Measurements from ENCODE around the gene ZFC3H1.

ZFC3H1 gene

DNA sequence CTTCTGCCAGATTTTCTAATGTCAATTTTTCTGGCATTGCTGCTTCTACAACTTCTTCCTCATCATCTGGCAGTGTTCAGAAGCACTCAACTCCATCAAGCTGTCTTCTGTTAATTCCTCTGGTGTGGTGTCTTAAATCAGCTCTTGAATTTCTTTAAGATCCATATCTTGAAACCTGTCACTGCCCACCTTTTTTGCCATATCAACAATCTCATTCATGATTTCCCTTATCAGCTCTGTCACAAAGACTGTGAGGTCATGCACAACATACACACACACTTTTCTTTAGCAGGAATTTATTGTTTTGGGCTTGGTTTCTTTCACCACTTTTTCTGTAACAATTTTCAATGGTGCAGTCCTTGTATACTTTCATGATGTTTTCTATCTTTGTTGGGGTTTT is 7.7 kb upstream of the ZFC3H1 start:
- no peak for DNase-seq

DNA sequence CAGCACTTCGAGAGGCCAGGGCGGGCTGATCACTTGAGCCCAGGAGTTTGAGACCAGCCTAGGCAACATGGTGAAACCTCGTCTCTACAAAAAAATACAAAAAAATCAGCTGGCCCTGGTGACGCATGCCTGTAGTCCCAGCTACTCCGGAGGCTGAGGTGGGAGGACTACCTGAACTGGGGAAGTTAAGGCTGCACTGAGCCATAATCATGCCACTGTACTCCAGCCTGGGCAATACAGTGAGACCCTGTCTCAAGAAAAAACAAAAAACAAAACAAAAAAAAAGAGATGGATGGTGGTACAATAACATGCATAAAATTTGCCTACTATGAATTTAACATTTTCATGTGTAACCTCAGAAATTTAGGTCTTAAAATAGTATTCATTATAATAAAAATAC is 2.6 kb upstream of the ZFC3H1 start:
- DNase-seq, result no peak

DNA sequence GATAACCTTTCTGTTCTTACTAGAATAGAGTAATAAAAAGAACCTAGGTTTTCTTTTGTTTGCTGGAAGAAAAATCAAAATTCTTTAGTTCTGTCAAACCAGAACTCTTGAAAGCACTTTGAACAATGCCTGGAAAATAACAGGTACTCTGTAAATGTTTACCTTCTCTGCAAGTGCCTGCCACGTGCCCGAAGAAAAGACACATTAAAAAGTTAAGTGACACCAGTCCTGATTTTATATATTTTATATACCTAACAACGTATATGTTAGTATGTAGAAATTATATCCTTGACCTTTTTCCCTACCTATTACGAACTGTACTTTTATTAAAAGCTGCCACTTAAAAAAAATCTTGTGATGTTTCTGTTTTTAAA is 1.4 kb upstream of the ZFC3H1 start:
- peak; percentile 18 for DNase-seq

DNA sequence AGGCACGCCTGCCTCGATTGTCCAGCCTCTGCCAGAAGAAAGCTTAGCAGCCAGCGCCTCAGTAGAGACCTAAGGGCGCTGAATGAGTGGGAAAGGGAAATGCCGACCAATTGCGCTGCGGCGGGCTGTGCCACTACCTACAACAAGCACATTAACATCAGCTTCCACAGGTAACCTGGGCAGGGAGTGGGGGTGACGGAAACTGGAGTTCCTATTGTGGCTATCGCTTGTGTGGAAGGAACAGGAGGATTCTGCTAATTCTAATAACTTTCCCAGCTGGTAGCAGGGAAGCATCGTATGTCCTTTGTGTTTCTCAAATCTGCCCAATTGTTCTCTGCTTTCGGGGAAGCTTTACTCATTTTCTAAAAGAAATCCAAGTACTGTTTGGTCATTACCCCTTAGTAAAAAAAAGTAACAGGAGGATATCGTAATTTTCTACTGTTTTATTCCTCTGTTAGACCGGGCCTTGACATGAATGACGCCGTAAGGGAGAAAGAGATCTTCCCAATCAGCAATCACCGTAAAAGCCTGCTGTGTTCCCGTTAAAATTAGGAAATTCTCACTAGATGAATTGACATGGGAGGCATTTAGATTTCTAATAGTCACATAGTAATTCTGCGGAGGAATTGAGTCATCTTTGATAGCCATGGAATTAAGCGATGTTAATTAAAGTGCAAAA is 902 bp upstream of the ZFC3H1 start:
- peak; percentile 28 for DNase-seq

DNA sequence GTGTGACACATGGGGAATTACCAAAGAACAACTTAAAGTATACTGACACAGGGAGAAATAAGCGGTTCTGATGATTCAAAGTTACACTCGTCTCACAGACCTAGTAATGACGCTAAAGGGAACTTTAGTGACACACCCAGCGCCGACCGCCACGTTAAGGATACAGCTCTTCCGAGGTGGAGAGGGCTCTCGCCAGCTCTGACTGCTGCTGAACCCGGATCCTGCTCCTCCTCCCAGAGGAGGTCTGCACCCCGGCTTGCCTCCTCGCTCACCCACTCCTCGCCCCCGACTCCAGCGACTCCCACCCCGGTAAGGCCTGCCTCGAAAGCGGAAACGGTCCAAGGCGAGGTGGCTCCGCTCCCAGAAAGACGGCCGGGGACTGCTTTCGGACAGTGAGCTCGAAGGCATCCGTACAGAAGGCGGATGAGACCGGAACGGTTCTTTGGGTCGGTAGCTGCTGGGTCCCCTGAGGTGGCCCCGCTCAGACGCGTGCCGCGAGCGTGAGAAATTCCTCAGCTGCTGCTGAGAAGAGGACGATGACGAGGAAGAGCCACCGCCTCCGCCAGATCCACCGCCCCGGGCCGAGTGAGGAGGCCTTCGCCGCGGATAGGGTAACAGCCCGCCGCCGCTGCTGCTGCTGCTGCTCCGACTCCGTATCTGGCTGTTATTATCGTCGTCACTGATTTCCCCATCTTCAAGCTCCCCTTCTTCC is 643 bp downstream of the ZFC3H1 start:
- DNase-seq, result peak; percentile 68

DNA sequence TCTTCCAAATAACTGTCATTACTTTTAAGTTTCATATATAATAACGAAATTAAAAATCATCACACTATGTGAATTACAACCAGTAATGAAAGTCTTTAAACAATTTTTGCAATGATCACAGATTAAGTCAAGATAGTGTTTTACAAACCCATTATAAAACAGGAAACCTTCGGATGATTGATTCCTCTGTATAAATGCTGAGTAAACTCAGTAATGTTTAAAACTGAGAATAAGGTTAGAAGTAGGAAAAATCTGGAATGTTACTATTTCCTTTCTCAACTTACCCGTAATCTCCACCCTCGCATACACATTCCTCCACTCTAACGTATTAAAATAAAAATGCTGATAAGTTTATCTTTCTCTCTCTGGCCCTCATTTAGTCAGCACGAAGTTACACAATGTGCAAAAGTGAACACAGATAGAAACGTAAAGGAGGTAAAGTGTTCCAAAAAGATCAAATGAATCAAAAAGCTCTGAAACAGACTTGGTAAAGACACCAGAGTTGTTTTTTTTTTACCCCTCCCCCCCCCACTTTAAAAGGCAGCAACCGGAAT is 1.6 kb downstream of the ZFC3H1 start:
- no peak for DNase-seq

DNA sequence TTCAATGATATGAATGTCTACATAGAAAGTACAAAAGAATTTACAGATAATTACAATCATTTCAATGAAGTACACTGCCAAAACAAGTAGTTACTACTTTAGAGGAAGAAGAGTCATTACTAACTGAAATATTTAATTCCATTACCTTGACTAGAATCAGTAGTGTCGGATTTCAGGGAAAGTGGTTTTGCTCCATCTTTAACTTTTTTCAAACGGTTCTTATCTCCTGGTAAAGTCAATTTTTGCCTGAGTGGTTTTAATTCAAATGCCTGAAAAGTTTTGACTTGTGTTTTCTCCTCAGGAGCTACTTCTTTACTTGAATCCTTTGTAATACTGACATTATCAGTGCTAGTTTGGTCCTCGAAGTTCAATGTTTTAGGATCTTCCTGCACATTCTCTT is 6.9 kb downstream of the ZFC3H1 start:
- DNase-seq, result no peak

DNA sequence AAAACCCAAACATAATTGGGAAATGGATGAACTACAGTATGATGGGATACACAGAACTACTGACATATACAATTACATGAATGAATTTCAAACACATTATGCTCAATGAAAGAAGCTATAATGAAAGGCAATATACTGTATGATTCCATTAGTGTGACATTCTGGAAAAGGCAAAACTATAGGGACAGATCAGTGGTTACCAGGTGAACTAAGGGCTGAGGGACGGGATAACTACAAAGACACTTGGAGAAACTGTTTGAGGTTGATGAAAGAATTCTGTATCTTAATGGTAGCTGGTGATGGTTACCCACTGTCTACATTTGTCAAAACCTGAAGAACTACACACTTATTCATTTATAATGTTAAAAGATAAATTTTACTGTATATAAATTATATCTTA is 7.7 kb downstream of the ZFC3H1 start:
- DNase-seq, result no peak

DNA sequence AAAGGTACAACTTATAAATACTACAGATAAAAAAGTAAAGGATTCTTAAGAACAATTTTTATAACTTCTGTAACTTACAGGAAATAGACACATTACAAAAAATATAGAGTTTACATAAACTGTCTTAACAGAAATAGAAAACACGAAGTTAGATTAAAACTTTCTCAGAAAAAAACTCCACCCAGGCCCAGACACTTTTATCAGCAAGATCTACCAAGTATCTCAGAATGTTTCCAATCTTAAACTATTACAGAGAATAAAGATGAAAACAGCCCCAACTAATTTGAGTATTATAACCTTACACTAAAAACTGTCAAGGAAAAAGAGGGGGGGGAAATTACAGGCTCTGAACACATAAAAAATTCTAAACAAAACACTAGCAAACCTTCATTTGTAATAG is 8.2 kb downstream of the ZFC3H1 start:
- no peak for DNase-seq

DNA sequence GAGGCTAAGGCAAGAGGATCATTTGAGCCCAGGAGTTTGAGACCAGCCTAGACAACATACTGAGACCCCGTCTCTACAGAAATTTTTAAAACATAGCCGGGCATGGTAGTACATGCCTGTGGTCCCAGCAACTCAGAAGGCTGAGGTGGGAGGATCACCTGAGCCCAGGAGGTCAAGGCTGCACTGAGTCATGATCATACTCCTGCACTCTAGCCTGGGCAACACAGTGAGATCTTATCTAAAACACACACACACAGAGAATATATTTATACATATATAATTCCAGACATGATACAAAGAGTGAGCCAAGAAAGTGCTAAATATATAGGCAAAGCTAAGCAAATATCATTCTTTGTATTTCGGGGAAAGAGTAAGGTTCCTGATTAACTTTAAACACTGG is 9.4 kb downstream of the ZFC3H1 start:
- DNase-seq, result no peak

DNA sequence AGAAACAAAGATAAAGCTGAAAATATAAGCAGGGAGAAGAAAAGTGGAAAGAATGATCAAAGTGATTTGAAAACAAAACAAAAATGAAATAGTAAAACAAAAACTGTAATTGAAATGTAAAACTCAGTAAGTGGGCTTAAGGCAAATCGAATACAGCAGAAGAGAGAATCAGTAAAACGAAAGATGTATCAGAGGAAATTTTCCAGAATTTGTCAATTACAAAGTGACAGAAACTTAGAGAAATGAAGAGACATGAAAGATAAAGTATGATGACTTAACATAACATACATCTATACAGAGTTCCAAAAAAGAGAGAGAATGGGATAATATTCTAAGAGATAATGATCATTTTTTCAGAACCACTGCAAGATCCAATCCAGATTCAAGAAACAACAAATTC is 10.5 kb downstream of the ZFC3H1 start:
- DNase-seq, result no peak

DNA sequence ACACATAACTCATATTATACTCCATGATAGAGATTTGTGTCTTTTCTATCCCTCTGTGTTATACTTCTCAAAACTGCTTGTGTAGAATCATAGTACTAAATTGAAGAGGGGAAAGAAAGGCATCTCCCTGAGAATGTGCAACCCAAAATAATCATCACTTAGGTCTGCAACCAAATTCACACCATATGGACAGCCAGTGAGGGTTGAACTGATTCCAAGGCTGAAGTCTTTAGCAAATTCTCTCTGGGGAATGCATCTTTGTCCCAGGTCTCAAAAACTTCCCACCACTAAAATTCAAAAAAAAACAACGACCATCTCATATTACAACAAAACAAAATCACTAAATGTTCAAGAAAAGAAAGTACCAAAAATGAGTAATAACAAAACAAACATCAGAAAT is 11.0 kb downstream of the ZFC3H1 start:
- no peak for DNase-seq

DNA sequence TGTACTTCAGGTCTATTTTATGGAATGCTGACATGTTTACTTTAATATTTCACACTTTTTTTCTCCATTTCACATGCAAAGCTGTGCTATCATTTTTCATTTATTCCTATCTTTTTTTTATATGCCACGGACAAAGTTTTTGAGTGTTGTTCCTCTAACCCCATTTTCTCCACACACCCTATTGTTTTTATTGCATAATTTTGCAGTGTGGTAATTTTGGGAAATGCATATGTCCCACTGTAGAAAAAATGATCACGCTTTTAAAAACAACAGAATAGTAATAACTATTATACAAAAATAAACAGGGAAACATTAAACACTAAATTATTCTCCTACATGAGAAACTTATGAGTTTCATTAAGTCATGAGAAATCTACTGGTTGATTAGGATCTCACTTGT is 14.2 kb downstream of the ZFC3H1 start:
- DNase-seq, result no peak

DNA sequence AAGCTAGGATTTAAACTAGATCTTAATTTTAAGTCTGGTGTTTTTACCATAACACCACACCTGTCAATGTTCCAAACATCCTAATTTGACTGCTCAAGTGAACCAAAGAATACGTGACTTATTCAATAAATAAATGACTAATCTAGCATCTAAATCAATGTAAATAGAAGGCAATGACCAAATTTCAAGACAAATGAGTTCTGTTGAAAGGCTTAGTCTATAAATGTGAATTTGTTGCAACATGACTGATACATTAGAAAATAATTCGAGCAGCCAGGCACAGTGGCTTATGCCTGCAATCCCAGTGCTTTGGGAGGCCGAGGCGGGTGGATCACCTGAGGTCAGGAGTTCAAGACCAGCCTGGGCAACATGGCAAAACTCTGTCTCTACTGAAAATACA is 15.1 kb downstream of the ZFC3H1 start:
- DNase-seq, result no peak

DNA sequence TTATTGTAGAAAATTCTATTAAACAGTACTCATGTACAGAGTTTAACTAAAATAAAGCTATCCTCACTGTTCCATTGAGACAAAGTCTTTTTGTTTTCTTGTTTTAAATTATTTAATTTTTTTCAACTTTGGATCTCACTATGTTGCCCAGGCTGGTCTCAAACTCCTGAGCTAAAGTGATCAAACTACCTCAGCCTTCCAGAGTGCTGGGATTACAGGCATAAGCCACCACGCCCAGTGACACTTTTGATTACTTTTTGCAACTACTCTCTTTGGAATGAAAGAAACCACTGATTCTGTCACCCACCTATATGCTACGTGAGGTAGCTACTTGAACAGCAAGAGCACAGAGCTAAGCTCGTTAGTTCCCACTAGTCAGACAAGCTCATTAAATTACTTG is 17.1 kb downstream of the ZFC3H1 start:
- peak; percentile 84 for DNase-seq

DNA sequence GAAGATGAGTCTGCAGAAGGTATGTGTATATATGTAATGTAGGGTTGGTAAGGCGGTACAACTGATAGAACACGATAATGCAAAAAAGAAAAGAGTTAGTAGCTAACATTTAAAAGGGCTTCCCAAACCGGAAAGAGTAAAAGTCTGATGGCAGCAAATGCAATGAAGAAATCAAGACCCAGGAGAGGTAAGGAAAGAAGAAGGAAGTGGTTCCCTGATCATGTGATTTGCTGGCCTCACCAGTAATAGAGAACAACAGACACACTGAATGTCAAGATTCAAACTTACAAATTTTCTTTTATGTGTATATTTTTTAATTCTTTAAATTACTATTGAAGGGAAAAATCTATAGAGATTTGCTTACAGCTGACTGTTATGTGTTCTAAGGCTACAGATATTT is 18.4 kb downstream of the ZFC3H1 start:
- DNase-seq, result no peak

DNA sequence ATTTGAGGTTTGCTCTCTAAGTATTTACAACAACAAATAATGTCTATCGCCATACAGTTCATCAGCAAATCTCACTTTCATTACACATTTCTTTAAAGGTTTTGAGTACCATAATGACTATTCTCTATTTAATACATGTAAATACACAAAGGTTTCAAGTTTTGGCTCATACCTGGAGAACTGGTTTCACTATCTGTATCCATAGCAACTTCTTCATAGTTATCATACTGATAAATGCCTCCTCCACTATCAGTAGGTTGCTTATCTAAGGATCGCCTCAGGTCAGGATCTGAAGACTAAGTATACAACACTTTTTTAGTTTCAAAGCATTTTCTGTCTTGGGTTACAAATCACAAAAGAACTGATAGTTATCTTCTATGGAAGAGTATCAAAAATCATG is 21.4 kb downstream of the ZFC3H1 start:
- DNase-seq, result no peak

DNA sequence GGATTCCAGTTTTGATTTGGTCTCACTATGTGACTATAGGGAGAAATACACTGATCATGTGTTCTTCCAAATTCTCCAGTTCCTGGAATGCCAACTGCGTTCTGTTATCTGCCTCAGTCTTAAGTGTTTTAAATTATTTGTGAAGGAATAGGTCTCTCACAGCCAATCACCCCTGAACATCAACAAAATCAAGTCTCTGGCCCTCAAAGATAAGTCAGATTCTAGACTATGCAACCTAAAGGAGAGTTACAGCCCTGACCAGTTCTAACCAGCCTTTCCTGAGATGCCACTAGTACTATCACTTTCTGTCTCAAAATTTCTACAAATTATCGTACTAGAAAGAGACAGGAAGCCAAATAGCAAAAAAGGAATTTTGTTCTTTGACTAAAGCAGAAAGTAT is 22.3 kb downstream of the ZFC3H1 start:
- DNase-seq, result no peak

DNA sequence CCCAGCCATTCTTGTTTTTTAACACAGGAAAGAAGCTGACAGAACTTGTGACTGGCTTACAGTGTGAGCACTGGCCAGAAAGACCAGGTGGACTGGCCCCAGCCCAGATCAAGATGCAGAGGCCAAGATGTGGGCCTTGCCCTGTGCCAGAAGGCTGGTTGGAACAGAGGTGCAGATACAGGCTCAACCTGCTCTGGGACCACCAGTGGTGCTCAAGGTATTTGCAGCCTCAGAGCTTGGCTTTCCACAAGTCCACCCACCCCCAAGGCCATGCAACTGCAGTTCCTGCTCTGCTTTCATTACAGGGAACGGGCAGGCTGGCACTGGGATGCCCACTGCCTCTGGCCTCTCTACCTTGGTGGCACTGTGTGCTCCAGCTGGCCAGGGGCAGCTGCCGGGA is 23.3 kb downstream of the ZFC3H1 start:
- no peak for DNase-seq

DNA sequence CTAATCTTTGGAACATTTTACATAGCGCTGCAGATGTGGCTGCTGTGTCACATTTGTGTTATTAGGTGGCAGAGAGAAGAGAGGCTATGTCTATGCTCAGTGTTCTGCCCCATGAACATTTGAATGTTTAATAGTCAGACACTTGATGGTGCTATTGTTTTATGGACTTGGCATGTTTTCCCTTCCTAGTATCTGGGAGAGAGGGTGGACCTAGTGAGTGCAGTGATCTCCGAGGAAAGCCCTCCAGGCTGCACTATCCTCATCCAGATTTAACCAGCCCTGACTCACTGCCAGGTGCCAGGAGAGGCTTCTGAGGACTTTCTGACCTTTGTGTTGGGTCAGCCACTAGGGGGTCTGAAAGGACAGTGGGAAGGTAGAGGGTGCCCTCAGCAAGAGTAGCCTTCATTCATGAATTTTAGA is 24.3 kb downstream of the ZFC3H1 start:
- DNase-seq, result peak; percentile 43

DNA sequence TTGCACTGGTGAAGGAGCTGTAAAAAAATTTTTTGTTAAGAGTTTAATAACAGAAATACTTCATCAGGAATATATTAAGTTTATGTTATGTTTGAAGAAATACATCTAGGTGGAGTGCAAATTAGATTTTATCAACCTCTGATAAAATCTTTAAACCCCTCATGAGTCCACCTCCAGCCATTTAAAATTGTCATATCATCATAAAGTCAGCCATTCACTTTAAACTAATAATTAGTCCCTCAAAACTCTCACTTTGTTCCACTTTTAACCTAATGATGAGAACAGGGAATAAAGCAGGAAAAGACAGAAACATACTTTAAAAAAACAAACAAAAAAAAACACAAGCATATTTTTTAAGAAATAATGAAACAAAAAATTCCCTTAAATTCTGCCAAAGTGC is 25.1 kb downstream of the ZFC3H1 start:
- DNase-seq, result no peak

DNA sequence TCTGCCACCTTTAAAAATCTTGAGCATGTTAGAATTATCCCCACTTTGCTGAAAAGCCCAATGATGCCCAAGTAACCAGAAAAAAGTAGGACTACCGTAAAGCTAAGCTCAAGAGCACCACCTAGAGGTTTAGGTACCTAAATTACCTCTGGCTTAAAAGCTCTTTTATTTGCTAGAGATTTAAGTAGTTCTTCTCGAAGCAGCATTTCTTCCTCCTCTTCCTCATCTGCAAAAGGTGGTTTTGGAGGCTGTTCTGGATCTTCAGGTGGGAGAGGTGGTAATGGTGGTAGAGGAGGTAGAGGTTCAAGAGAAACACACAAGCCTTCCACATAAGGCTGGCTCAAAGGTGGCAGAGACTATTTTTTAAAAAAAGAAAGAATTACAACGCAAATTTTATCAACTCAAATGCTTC is 26.9 kb downstream of the ZFC3H1 start:
- DNase-seq, result peak; percentile 86

DNA sequence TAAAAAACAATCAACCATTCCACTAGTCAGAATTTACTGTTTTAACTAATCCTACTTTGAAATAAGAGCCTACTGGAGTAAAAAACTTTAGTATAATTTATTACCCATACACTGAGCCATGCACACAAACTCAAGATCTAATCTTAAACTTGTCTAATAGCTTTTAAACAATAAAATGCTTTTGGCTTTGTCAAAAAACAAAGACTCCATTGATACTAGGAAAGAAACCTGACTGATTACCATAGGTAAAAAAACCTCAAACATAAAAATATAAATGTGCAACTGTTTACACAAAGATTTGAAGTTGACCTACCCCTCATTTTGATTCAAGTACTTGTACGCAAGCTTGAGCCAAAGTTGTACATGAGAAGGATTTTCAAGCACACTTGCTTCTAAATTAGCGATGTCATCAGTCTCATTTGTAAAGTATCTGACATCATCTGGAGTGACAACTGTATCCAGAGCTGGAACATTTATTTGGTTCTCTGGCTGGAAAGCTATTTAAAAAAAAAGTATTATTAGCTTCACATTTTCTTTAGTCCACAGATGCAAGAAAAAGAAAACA is 36.1 kb downstream of the ZFC3H1 start:
- DNase-seq, result no peak

DNA sequence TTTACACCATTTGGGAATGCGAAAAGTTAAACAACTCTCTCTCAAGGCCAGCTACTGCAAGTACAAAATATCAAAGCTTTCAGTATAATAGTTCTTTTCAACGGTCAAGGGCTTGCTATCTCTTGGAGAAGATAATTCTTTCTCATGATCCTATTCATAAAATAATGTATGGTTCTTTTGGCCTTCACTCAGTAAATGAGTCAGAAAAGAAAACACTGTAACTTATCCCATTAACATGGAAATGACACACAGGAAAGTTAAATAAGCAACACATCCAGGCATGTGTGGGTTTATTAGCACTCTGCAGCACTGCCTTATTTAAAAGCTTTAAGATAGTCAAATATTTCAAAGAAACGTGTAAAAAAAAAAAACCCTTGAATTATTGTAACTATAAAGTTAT is 36.9 kb downstream of the ZFC3H1 start:
- DNase-seq, result no peak

Data from NCI-H82 (cell line).